Endothelial cell of umbilical vein (primary cell): Measurements from ENCODE around the gene LILRA1. TPM values are rescaled to one million over a fixed set of nuclear protein-coding genes. Genes with fewer than 3 reads are reported as not detected.

Experiments used
- BruUV-seq: library from RNA; stranded (reverse); fragments of 400-500 nt; replicated peaks from 2 replicates; lab custom pipeline; 2021; lab: Mats Ljungman, UMichigan
- CTCF ChIA-PET: fragments of 300-600, 350-600 bp; sonication (Branson Sonifier 250); formaldehyde crosslinking; loops from one replicate; lab custom pipeline; 2021; ENCODE audit warnings: antibody characterized with exemption, inconsistent platforms; lab: Charles Lee
- POLR2A ChIA-PET: fragments of 300-600, 350-600 bp; sonication (Branson Sonifier 250); formaldehyde crosslinking; loops from one replicate; lab custom pipeline; 2021; ENCODE audit warnings: antibody characterized with exemption, inconsistent platforms; lab: Charles Lee
- DNase-seq: peaks from one replicate; pipeline ENCODE4 v3.0.0-alpha.2; 2011; ENCODE audit warnings: low read depth, low spot score
- FAIRE-seq: peaks from 2 replicates; lab custom pipeline; 2011; peaks lifted over from hg19 to GRCh38; lab: Jason Lieb, UNC
- H2AFZ ChIP-seq: 2 replicates; pipeline ENCODE4 v1.6.0; 2012; ENCODE audit warnings: low read depth, low read length, control low read depth, inconsistent platforms
- H3K27ac ChIP-seq: 2 replicates; pipeline ENCODE4 v1.5.1; 2011; ENCODE audit warnings: low read depth, mild to moderate bottlenecking, control low read depth, low read length, moderate library complexity; ENCODE audit not compliant: insufficient read depth
- H3K27me3 ChIP-seq, 2 experiments: 2 replicates each; pipeline versions ENCODE4 v1.6.0 to v1.6.1; 2011; ENCODE audit warnings: low read length in 2 of 2, mixed read lengths in 1 of 2; ENCODE audit not compliant: control insufficient read depth in 2 of 2, insufficient read depth in 2 of 2
- H3K36me3 ChIP-seq, 2 experiments: 2 replicates in 1 of 2; 3 replicates in 1 of 2; pipeline ENCODE4 v1.5.1; 2011; ENCODE audit warnings: low read length in 2 of 2, mild to moderate bottlenecking in 1 of 2, moderate library complexity in 1 of 2; ENCODE audit not compliant: control insufficient read depth in 2 of 2, insufficient read depth in 2 of 2; ENCODE audit errors: extremely low read depth in 1 of 2
- H3K4me1 ChIP-seq: 3 replicates; pipeline ENCODE4 v1.5.1; 2011; ENCODE audit warnings: mild to moderate bottlenecking, low read length; ENCODE audit not compliant: control insufficient read depth, insufficient read depth; ENCODE audit errors: extremely low read depth
- H3K4me2 ChIP-seq: 2 replicates; pipeline ENCODE4 v1.6.1; 2011; ENCODE audit warnings: low read length, control low read depth, mixed read lengths; ENCODE audit not compliant: insufficient read depth
- H3K4me3 ChIP-seq, 3 experiments: fragments of 200-600 bp in 1 of 3; sonication (generic), shearing (Covaris generic) in 1 of 3; replicated peaks in 1 of 3; 2 replicates each; pipeline ENCODE4 v1.5.1; 2011 to 2016; ENCODE audit warnings: control low read depth in 3 of 3, low read length in 3 of 3, mild to moderate bottlenecking in 2 of 3, inconsistent platforms in 1 of 3, low read depth in 1 of 3, moderate library complexity in 1 of 3; ENCODE audit not compliant: insufficient read depth in 1 of 3
- H3K79me2 ChIP-seq: 2 replicates; pipeline ENCODE4 v1.6.0; 2012; ENCODE audit warnings: low read length, inconsistent platforms; ENCODE audit not compliant: control insufficient read depth, insufficient read depth
- H3K9ac ChIP-seq: replicated peaks from 2 replicates; pipeline ENCODE3; 2011; ENCODE audit warnings: low read length, control low read depth; ENCODE audit not compliant: insufficient read depth; ENCODE audit errors: extremely low read depth
- H3K9me1 ChIP-seq: replicated peaks from 3 replicates; pipeline ENCODE4 v1.6.0; 2011; ENCODE audit warnings: mild to moderate bottlenecking, low read length; ENCODE audit not compliant: control insufficient read depth, insufficient read depth; ENCODE audit errors: extremely low read depth
- H3K9me3 ChIP-seq: replicated peaks from 2 replicates; pipeline ENCODE4 v1.5.1; 2012; ENCODE audit warnings: low read length, inconsistent platforms; ENCODE audit not compliant: control insufficient read depth, insufficient read depth
- H4K20me1 ChIP-seq: replicated peaks from 2 replicates; pipeline ENCODE3; 2011; ENCODE audit warnings: mild to moderate bottlenecking, low read length; ENCODE audit not compliant: control insufficient read depth, insufficient read depth; ENCODE audit errors: extremely low read depth
- CTCF ChIP-seq, 2 donors: IDR thresholded peaks; 1 replicate in 1 of 2; 2 replicates in 1 of 2; pipeline ENCODE4 v1.5.1; 2011; ENCODE audit warnings: low read length in 2 of 2, mild to moderate bottlenecking in 2 of 2, moderate library complexity in 2 of 2, control low read depth in 1 of 2, inconsistent platforms in 1 of 2, low read depth in 1 of 2; ENCODE audit not compliant: insufficient read depth in 1 of 2; ENCODE audit errors: extremely low read depth in 1 of 2
- EZH2 ChIP-seq: IDR thresholded peaks from 2 replicates; pipeline ENCODE4 v1.6.1; 2012; ENCODE audit warnings: borderline replicate concordance, low read depth, mild to moderate bottlenecking, moderate library complexity, low read length, inconsistent platforms; ENCODE audit not compliant: severe bottlenecking
- FOS ChIP-seq: IDR thresholded peaks from 2 replicates; pipeline ENCODE4 v1.6.1; 2011; ENCODE audit warnings: mild to moderate bottlenecking, low read length, moderate library complexity, borderline replicate concordance; ENCODE audit not compliant: insufficient read depth
- GATA2 ChIP-seq: IDR thresholded peaks from 2 replicates; pipeline ENCODE4 v1.7.0; 2011; ENCODE audit warnings: low read depth, mild to moderate bottlenecking, moderate library complexity, mixed read lengths, low read length; ENCODE audit not compliant: insufficient read length, insufficient read depth
- JUN ChIP-seq: IDR thresholded peaks from 2 replicates; pipeline ENCODE4 v1.6.1; 2011; ENCODE audit warnings: borderline replicate concordance, low read depth; ENCODE audit not compliant: insufficient read length, insufficient read depth
- MYC ChIP-seq: IDR thresholded peaks from one replicate; pipeline ENCODE4 v1.6.1; 2011; ENCODE audit warnings: mild to moderate bottlenecking, low read depth, low read length
- POLR2A ChIP-seq: IDR thresholded peaks from 2 replicates; pipeline ENCODE4 v1.6.1; 2012; ENCODE audit warnings: low read depth, mild to moderate bottlenecking, control low read depth, low read length
- POLR2AphosphoS5 ChIP-seq: IDR thresholded peaks from 2 replicates; pipeline ENCODE4 v1.6.1; 2012; ENCODE audit warnings: low read depth, mild to moderate bottlenecking, control low read depth, low read length, moderate library complexity; ENCODE audit not compliant: insufficient read depth
- dilution Hi-C: fragments of 300-500 bp; cut with MboI; formaldehyde crosslinking; loops from one replicate; pipeline ENCODE4 v1.15.0; 2019; ENCODE audit warnings: low sequenced_read_pairs; ENCODE audit not compliant: extremely low pct_ligation_motif_present
- intact Hi-C: fragments of 100-400 bp; cut with micrococcal nuclease; formaldehyde crosslinking; loops from one replicate; pipeline ENCODE4 v1.10.0; 2022
- polyA plus RNA-seq, 4 experiments: library from polyadenylated mRNA; depleted of rRNA in 3 of 4; stranded (reverse) in 3 of 4; unstranded in 1 of 4; fragments of >200 nt; gene quantifications; 2 replicates each; pipeline versions ENCODE4 v1.2.1 to v1.2.3, GENCODE V29; 2011 to 2012; ENCODE audit warnings: missing spikeins in 1 of 4
- total RNA-seq: library from RNA; stranded (reverse); gene quantifications from 2 replicates; pipeline ENCODE4 v1.2.3, GENCODE V29; 2021
- TF ChIP-seq, protein P1 (sequence below): IDR thresholded peaks from 2 replicates; pipeline ENCODE4 v1.6.1; 2011; ENCODE audit not compliant: insufficient read depth, insufficient read length

Gene LILRA1
- total and polyA plus RNA-seq, 2 donors (not counting 3 experiments of a cell fraction or from before 2014, with no cell fraction given), result not detected

- ChIA-PET CTCF (interaction anchor here (1.0 kb wide), 1 partner anchor 11 kb away, joined by 3 read pairs; no protein-coding TSS in a partner anchor), POLR2A (interaction anchor here (0.7 kb wide), 1 partner anchor 1284 kb away, joined by 3 read pairs; no protein-coding TSS in a partner anchor)
Measured at GRCh38 chr19:54616821-54617560, 23.6 kb downstream of the LILRA1 start.

DNA sequence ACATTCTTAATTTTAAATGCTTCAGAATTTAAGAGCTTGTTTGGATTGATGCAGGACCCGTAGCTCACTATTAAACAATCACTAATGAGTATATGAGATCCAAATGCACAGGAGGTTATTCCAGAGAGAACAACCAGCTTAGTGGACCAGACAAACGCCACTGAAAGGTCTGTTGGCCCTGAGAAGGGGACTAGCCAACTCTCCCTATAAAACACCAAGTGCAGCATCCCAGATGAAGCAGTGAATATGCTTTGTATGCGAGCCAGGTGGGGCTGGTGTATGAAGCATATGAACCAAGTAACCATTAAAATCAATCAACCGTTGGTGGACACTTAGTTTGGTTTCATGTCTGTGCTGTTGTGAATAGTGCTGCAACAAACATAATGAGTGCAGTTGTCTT, 27.0 kb downstream of the LILRA1 start:
- dilution Hi-C loops, result no loop called here
- Histone ChIP-seq H3K4me2 (no peak overlapping the region), H4K20me1 (no peaks in the 10 kb centered on the region), H3K4me3 (no peak overlapping the region), H3K79me2 (no peaks in the 10 kb centered on the region), H3K36me3 (no peaks in the 10 kb centered on the region), H2AFZ (no peak overlapping the region), H3K27ac (no peak overlapping the region), H3K27me3 (no peaks in the 10 kb centered on the region), H3K9ac (no peak overlapping the region), H3K9me3 (no peaks in the 10 kb centered on the region), H3K4me1 (no peaks in the 10 kb centered on the region), H3K9me1 (no peaks in the 10 kb centered on the region)
- FAIRE-seq (no peak), DNase-seq (no peak)
- POLR2A ChIA-PET, result no interaction called here
- no TSS peak for BruUV-seq
- CTCF ChIA-PET, result no interaction called here
- intact Hi-C loops, result no loop called here
- TF ChIP-seq MYC (no peak), FOS (no peak), JUN (no peak), POLR2A (no peak), CTCF (IDR thresholded peaks at IDR 0.05; ENCODE audit: extremely low read depth in 1 of 2, insufficient read depth in 1 of 2, low read depth in 1 of 2, low read length in 2 of 2) (no peak), GATA2 (no peak), EZH2 (no peak), POLR2AphosphoS5 (no peak)
- TF ChIP-seq, protein P1, sequence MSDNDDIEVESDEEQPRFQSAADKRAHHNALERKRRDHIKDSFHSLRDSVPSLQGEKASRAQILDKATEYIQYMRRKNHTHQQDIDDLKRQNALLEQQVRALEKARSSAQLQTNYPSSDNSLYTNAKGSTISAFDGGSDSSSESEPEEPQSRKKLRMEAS, result no peak

More at GRCh38 chr19:54616821-54617560, 23.6 kb downstream of the LILRA1 start:
- Histone ChIP-seq H3K9ac (no peak overlapping the region), H3K36me3 (no peaks in the 10 kb centered on the region), H3K27ac (no peak overlapping the region), H3K4me1 (no peaks in the 10 kb centered on the region), H2AFZ (no peak overlapping the region), H4K20me1 (no peaks in the 10 kb centered on the region), H3K4me2 (no peak overlapping the region), H3K4me3 (no peak overlapping the region), H3K9me1 (no peaks in the 10 kb centered on the region), H3K79me2 (no peaks in the 10 kb centered on the region), H3K27me3 (no peaks in the 10 kb centered on the region), H3K9me3 (no peaks in the 10 kb centered on the region)
- TF ChIP-seq, protein P1, result no peak
- TF ChIP-seq POLR2AphosphoS5 (no peak), EZH2 (no peak), FOS (no peak), GATA2 (no peak), JUN (no peak), MYC (no peak), POLR2A (no peak)
- no peak for DNase-seq
- FAIRE-seq, result no peak
- intact Hi-C loops (no loop called here), dilution Hi-C loops (no loop called here)
- no TSS peak for BruUV-seq
